MG63 (cell line): Measurements from ENCODE around the gene SFXN1. TPM values are rescaled to one million over a fixed set of nuclear protein-coding genes. Genes with fewer than 3 reads are reported as not detected.

Source experiments
- DNase-seq: peaks from one replicate; pipeline ENCODE4 v3.0.0-alpha.2; 2020
- H3K27me3 ChIP-seq: fragments of 250-450 bp; sonication (Bioruptor Pico); 2 replicates; pipeline ENCODE4 v1.5.1; 2020; ENCODE audit warnings: mild to moderate bottlenecking, moderate library complexity
- H3K36me3 ChIP-seq: fragments of 250-450 bp; sonication (Bioruptor Pico); 2 replicates; pipeline ENCODE4 v1.5.1; 2020; ENCODE audit warnings: mild to moderate bottlenecking, moderate library complexity
- H3K4me3 ChIP-seq: fragments of 250-450 bp; sonication (Bioruptor Pico); 2 replicates; pipeline ENCODE4 v1.5.1; 2020; ENCODE audit warnings: mild to moderate bottlenecking, moderate library complexity
- H3K9me3 ChIP-seq: fragments of 250-450 bp; sonication (Bioruptor Pico); 2 replicates; pipeline ENCODE4 v1.5.1; 2020; ENCODE audit warnings: mild to moderate bottlenecking, moderate library complexity
- total RNA-seq: library from RNA; depleted of rRNA; stranded (reverse); fragments of >200 nt; shearing (Covaris generic); gene quantifications from 2 replicates; pipeline ENCODE4 v1.2.3, GENCODE V29; 2014; ENCODE audit warnings: low replicate concordance; rRNA removed

The SFXN1 gene
- total RNA-seq, 1 experiment from 2014 or later: 147 TPM

DNA sequence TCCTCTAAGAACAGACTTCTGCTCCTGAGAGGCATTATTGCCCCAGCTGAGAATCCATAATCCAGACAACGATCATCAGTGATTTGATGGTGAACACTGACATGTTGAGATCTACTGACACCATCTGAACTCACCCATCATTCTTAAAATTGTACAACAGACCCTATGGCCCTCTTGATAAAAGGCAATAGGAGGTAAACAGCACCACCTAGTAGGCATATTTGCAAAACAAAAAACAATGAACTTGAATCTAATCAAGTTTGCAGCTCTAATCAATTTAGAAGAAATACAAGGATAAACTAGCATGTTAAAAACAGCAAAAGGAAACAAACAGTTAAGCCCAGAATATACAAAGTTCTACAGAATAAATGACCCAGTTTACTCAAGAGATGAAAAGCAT is 89.6 kb downstream of the SFXN1 start:
- Histone ChIP-seq H3K9me3 (no peaks in the 10 kb centered on the region), H3K36me3 (no peaks in the 10 kb centered on the region), H3K27me3 (peaks cover 38% of the 10 kb centered on the region), H3K4me3 (no peak overlapping the region)
- no peak for DNase-seq

DNA sequence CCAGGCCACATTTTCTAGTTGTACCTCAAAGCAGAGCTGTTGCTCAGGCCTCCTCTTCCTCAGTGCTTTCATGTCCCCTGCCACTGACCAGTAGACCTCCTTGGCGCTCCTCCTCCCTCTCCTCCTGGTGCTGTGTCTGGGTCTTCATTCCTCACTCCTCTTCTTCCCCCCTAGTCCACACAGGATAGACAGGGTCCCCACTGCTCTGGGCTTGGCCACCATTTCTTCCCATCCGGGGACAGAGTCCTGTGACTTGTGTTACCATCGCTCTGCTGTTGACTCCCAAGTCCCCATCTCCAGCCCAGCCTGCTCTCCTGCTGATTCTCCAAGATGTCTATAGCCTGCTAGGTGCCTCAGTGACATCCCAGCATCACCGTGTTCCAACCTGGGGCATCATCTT is 91.3 kb downstream of the SFXN1 start:
- H3K36me3 ChIP-seq: no peaks in the 10 kb centered on the region

DNA sequence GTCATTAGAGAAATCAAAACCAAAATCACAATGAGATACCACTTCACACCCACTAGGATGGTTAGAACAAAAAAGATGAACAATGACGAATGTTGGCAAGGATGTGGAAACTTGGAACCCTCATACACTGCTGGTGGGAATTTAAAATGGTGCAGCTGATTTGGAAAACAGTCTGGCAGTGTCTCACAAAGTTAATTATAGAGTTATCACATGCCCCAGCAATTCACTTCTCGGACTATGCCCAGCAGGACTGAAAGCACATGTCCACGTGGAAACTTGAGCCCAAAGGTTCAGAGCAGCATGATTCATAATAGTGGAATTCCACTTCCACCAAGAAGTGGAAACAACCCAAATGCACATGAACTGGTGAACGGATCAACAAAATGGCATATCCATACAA is 94.5 kb downstream of the SFXN1 start:
- Histone ChIP-seq H3K4me3 (no peak overlapping the region), H3K36me3 (no peaks in the 10 kb centered on the region), H3K27me3 (peaks cover 4% of the 10 kb centered on the region), H3K9me3 (peaks cover 5% of the 10 kb centered on the region; the same call in 1 of the 2 replicates)
- peak; percentile 64 for DNase-seq

More for the DNA sequence above, 91.3 kb downstream of the SFXN1 start:
- Histone ChIP-seq H3K27me3 (peaks cover 22% of the 10 kb centered on the region), H3K4me3 (no peak overlapping the region), H3K9me3 (peaks cover 5% of the 10 kb centered on the region; the same call in 1 of the 2 replicates)
- no peak for DNase-seq

DNA sequence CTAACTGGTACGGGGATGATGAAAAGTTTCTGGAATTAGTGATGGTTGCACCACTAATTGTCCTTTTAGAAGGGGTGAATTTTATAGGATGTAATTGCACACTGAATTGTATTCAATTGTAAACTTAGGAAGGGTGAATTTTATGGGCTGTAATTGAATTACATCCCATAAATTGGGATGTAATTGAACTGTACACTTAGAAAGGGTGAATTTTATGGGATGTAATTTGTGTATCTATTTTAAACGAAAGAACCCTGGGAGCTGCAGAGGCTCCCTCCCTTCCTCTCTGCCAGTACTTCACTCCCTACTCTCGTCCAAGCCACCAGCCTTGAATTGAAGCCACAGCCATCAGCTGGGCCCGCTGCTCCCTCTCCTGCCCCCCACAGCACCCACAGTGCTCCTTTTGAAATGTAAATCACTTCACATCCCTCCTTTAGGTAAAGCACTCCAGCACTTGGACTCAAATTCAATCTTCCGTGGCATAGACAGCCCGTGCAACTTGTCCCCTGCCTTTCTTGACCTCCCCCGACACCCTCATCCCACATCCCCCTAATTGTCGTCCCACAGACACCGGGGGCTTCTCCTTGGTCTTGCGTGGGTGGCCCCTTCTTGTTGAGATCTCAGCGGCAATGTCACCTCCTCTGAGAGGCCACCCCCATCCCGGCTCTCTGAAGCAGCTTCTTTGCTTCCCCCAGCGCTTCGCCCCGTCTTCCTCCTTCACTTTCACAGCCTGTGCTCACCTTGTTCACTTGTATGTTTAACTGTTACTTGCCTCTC is 95.3 kb downstream of the SFXN1 start:
- Histone ChIP-seq H3K36me3 (no peaks in the 10 kb centered on the region), H3K27me3 (peaks cover 7% of the 10 kb centered on the region), H3K9me3 (peaks cover 5% of the 10 kb centered on the region; the same call in 1 of the 2 replicates), H3K4me3 (no peak overlapping the region)
- DNase-seq: no peak

DNA sequence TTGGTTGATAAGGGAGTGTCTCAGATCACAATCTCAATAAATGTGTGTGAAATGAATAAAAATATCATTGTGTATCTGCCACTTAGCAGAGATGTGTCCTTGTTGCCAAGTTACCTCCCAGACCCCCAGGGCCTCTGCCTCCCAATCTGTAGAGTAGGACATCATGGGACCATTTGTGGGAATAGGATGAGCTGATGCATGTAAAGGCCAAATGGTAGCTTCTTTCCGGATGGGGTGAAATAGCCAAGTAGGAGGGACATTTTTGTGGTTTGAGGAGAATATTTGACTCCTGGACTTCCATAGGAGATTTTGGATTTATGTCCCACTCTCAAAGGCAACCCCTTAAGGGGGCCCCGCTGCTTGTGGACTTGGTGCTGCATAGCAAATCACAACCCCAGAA is 96.9 kb downstream of the SFXN1 start:
- Histone ChIP-seq H3K9me3 (peaks cover 5% of the 10 kb centered on the region; the same call in 1 of the 2 replicates), H3K27me3 (peaks cover 17% of the 10 kb centered on the region), H3K36me3 (no peaks in the 10 kb centered on the region), H3K4me3 (no peak overlapping the region)
- DNase-seq: no peak

DNA sequence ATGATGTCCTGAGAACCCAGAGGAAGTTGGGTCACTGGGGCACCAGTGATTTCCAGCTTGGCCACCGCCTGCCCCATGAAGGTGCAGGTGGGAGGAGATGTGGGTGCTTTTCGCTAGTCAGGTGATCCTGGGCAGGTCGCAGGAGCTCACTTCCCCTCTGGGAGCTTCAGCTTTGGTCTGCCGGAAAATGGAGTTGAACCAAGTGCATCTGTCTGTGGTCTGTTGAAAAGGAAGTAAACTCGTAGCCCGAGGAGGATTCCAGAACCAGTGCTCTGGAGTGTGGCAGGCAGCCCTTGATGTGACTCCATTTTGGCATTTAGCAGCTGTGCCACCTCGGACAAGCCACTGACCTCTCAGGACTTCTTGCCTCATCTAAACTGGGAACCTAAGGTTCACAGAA is 97.7 kb downstream of the SFXN1 start:
- no peak overlapping the region for H3K4me3 ChIP-seq
- peaks cover 18% of the 10 kb centered on the region for H3K27me3 ChIP-seq
- no peaks in the 10 kb centered on the region for H3K36me3 ChIP-seq
- H3K9me3 ChIP-seq: peaks cover 5% of the 10 kb centered on the region; the same call in 1 of the 2 replicates
- DNase-seq: no peak

DNA sequence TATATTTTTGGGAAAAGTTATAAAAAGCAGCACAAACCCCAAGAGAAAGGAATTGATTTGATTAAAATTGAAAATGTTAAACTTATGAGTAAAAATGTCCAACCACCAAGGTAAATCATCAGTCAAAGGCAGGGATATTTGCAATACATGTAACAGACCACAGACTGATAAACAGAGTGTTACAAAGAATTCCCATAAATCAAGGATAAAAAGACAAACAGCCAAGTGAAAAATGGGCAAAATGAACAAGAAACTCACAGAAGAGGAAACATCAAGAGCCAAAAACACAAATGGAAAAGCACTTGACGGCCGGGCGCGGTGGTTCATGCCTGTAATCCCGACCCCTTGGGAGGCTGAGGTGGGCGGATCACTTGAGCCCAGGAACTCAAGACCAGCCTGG is 98.2 kb downstream of the SFXN1 start:
- peaks cover 5% of the 10 kb centered on the region; the same call in 1 of the 2 replicates for H3K9me3 ChIP-seq
- H3K4me3 ChIP-seq: no peak overlapping the region
- DNase-seq: no peak
- peaks cover 18% of the 10 kb centered on the region for H3K27me3 ChIP-seq
- H3K36me3 ChIP-seq: no peaks in the 10 kb centered on the region

Other genes with a start within 250 kb of the SFXN1 start
- gene DRD1, start 34.4 kb upstream of the SFXN1 start, total RNA-seq: not detected in 2 replicates
- not detected in 2 replicates for gene HRH2, start 179.5 kb downstream of the SFXN1 start, total RNA-seq